Measurements from ENCODE around the gene METRN. TPM values are rescaled to one million over a fixed set of nuclear protein-coding genes. Genes with fewer than 3 reads are reported as not detected.

Gene METRN
- total and polyA plus RNA-seq, 2 donors (not counting 1 experiment from before 2014, with no cell fraction given) = 5.3 to 35.3 TPM

GRCh38 chr16:714079-714478, 839 bp upstream of the METRN start:
- no peak for TF ChIP-seq CTCF (conservative IDR thresholded peaks at IDR 0.05 in 1 of 2, IDR thresholded peaks at IDR 0.05 in 1 of 2; ENCODE audit: low read depth in 1 of 2, low read length in 2 of 2)
- TF ChIP-seq EZH2 (IDR thresholded peaks at IDR 0.05; ENCODE audit: low read length, missing control alignments) = no peak
- H3K27me3 ChIP-seq (ENCODE audit: control insufficient read depth, insufficient read depth, low read length) = no peaks in the 10 kb centered on the region
- H3K36me3 ChIP-seq (ENCODE audit: control insufficient read depth, insufficient read depth, low read length) = no peaks in the 10 kb centered on the region
- peaks cover 14% of the 10 kb centered on the region for H3K4me1 ChIP-seq (ENCODE audit: control insufficient read depth, extremely low read depth, insufficient read depth, low read length)
- no peaks in the 10 kb centered on the region for H4K20me1 ChIP-seq (ENCODE audit: control insufficient read depth, extremely low read depth, insufficient read depth, low read length)
- no peak overlapping the region for H3K4me3 ChIP-seq (replicated peaks in 1 of 4; ENCODE audit: control extremely low read depth in 1 of 4, insufficient read depth in 1 of 4, low read depth in 3 of 4, low read length in 4 of 4)
- H3K9ac ChIP-seq (ENCODE audit: insufficient read depth, low read length) = no peak overlapping the region
- H3K27ac ChIP-seq (ENCODE audit: insufficient read depth, low read length) = no peak overlapping the region
- no peak for DNase-seq (ENCODE audit: low read depth in 2 of 2)
- H3K79me2 ChIP-seq (ENCODE audit: control insufficient read depth, insufficient read depth, low read length) = no peaks in the 10 kb centered on the region
- no peaks in the 10 kb centered on the region for H3K9me3 ChIP-seq (ENCODE audit: control insufficient read depth, insufficient read depth, low read depth, low read length)
- no peak overlapping the region for H2AFZ ChIP-seq (ENCODE audit: low read length)
- no peak overlapping the region for H3K4me2 ChIP-seq (ENCODE audit: extremely low read depth, insufficient read depth, low read length)

- H3K27me3 ChIP-seq (ENCODE audit: control insufficient read depth, insufficient read depth, low read length) = no peaks in the 10 kb centered on the region
- H3K27ac ChIP-seq (ENCODE audit: insufficient read depth, low read length) = peak overlapping the region; percentile 20
- H3K79me2 ChIP-seq (ENCODE audit: control insufficient read depth, insufficient read depth, low read length) = no peaks in the 10 kb centered on the region
- H2AFZ ChIP-seq (ENCODE audit: low read length) = no peak overlapping the region
- no peak for TF ChIP-seq EZH2 (IDR thresholded peaks at IDR 0.05; ENCODE audit: low read length, missing control alignments)
- no peak for TF ChIP-seq CTCF (conservative IDR thresholded peaks at IDR 0.05 in 1 of 2, IDR thresholded peaks at IDR 0.05 in 1 of 2; ENCODE audit: low read depth in 1 of 2, low read length in 2 of 2)
- peak overlapping the region; percentile 27 to 64 (median 48) for H3K4me3 ChIP-seq (replicated peaks in 1 of 4; ENCODE audit: control extremely low read depth in 1 of 4, insufficient read depth in 1 of 4, low read depth in 3 of 4, low read length in 4 of 4)
- peak; percentile 18 to 31 for DNase-seq (ENCODE audit: low read depth in 2 of 2)
- peaks cover 14% of the 10 kb centered on the region for H3K4me1 ChIP-seq (ENCODE audit: control insufficient read depth, extremely low read depth, insufficient read depth, low read length)
- H3K9me3 ChIP-seq (ENCODE audit: control insufficient read depth, insufficient read depth, low read depth, low read length) = no peaks in the 10 kb centered on the region
- peak overlapping the region; percentile 80 for H3K4me2 ChIP-seq (ENCODE audit: extremely low read depth, insufficient read depth, low read length)
- no peaks in the 10 kb centered on the region for H4K20me1 ChIP-seq (ENCODE audit: control insufficient read depth, extremely low read depth, insufficient read depth, low read length)
- H3K36me3 ChIP-seq (ENCODE audit: control insufficient read depth, insufficient read depth, low read length) = no peaks in the 10 kb centered on the region
- peak overlapping the region; percentile 23 for H3K9ac ChIP-seq (ENCODE audit: insufficient read depth, low read length)
Observed at GRCh38 chr16:715477-716199, 720 bp downstream of the METRN start.

- TF ChIP-seq EZH2 (IDR thresholded peaks at IDR 0.05; ENCODE audit: low read length, missing control alignments) = no peak
- TF ChIP-seq CTCF (conservative IDR thresholded peaks at IDR 0.05 in 1 of 2, IDR thresholded peaks at IDR 0.05 in 1 of 2; ENCODE audit: low read depth in 1 of 2, low read length in 2 of 2) = no peak
- Histone ChIP-seq H3K9me3 (ENCODE audit: control insufficient read depth, insufficient read depth, low read depth, low read length) (no peaks in the 10 kb centered on the region), H3K4me3 (replicated peaks in 1 of 4; ENCODE audit: control extremely low read depth in 1 of 4, insufficient read depth in 1 of 4, low read depth in 3 of 4, low read length in 4 of 4) (peak overlapping the region in 3 of 4 experiments; percentile 27 to 64 (median 40)), H3K27ac (ENCODE audit: insufficient read depth, low read length) (no peak overlapping the region), H3K27me3 (ENCODE audit: control insufficient read depth, insufficient read depth, low read length) (no peaks in the 10 kb centered on the region), H3K79me2 (ENCODE audit: control insufficient read depth, insufficient read depth, low read length) (no peaks in the 10 kb centered on the region), H3K4me2 (ENCODE audit: extremely low read depth, insufficient read depth, low read length) (peak overlapping the region; percentile 80), H3K9ac (ENCODE audit: insufficient read depth, low read length) (peak overlapping the region; percentile 23), H2AFZ (ENCODE audit: low read length) (no peak overlapping the region), H3K36me3 (ENCODE audit: control insufficient read depth, insufficient read depth, low read length) (no peaks in the 10 kb centered on the region), H4K20me1 (ENCODE audit: control insufficient read depth, extremely low read depth, insufficient read depth, low read length) (no peaks in the 10 kb centered on the region), H3K4me1 (ENCODE audit: control insufficient read depth, extremely low read depth, insufficient read depth, low read length) (peaks cover 14% of the 10 kb centered on the region)
- DNase-seq (ENCODE audit: low read depth in 2 of 2) = peak; percentile 52 to 54
Observed at GRCh38 chr16:716200-716568, 1.3 kb downstream of the METRN start.

Data from fibroblast of lung (primary cell).